Measurements from ENCODE around the gene INHA. TPM values are rescaled to one million over a fixed set of nuclear protein-coding genes. Genes with fewer than 3 reads are reported as not detected.

The INHA gene
- total RNA-seq, 1 experiment from 2014 or later: not detected

DNA sequence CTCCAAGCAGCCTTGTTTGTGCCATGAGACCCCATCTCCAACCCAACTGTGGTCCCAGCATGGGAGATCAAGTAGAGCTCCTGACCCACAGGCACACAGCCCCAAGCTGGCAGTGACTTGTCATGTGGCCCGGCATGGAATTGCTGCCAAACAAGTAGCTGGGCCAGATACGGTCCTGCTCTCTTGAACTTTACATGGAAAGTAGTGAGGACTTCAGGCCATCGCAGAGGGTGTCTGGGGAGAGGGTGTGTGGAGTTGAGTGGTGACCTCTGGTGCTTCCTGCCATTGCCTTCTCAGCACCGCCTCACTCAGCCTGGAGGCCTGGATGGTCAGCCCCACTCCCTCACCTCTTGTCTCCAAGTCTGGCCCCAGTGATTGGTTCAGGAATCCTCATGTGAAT, 44.4 kb downstream of the INHA start:
- no peak overlapping the region for H3K4me3 ChIP-seq (replicated peaks in 1 of 2; ENCODE audit: low read depth in 1 of 2, low read length in 2 of 2)
- no peak for ATAC-seq
- H3K9me2 ChIP-seq (ENCODE audit: insufficient read depth): no peaks in the 10 kb centered on the region
- H3K4me1 ChIP-seq (ENCODE audit: control insufficient read depth in 1 of 2, insufficient read depth in 2 of 2, low read length in 2 of 2): no peaks in the 10 kb centered on the region; a peak in 1 of 4 replicates
- no peaks in the 10 kb centered on the region for H3K27me3 ChIP-seq (ENCODE audit: insufficient read depth, low read length)
- H2AFZ ChIP-seq (ENCODE audit: low read depth, low read length, poor library complexity, severe bottlenecking): no peak overlapping the region
- H3K4me2 ChIP-seq (ENCODE audit: low read length): no peak overlapping the region
- no peaks in the 10 kb centered on the region for H3K36me3 ChIP-seq (ENCODE audit: control insufficient read depth in 1 of 2, insufficient read depth in 2 of 2, low read length in 2 of 2)
- no peak for DNase-seq (ENCODE audit: low read depth, low spot score)
- H3K79me2 ChIP-seq (ENCODE audit: insufficient read depth, low read length): no peaks in the 10 kb centered on the region
- no peaks in the 10 kb centered on the region for H4K20me1 ChIP-seq (ENCODE audit: insufficient read depth)
- TF ChIP-seq EZH2 (IDR thresholded peaks at IDR 0.05) (no peak), RAD21 (IDR thresholded peaks at IDR 0.05; ENCODE audit: low read depth) (no peak), REST (IDR thresholded peaks at IDR 0.05; ENCODE audit: low read depth) (no peak)
- intact Hi-C loops (cut with micrococcal nuclease): no loop called here
- ChIA-PET RAD21 (ENCODE audit: low non-redundant PET in 1 of 2, low total read pairs in 2 of 2, uncharacterized antibody in 2 of 2, unreplicated experiment in 2 of 2) (no interaction called here), POLR2A (no interaction called here), CTCF (no interaction called here)
- BruUV-seq (replicated peaks): no TSS peak
- H3K9ac ChIP-seq (ENCODE audit: low read length): no peak overlapping the region
- H3K27ac ChIP-seq (ENCODE audit: low read depth, low read length): no peak overlapping the region
- no peaks in the 10 kb centered on the region for H3K9me3 ChIP-seq (ENCODE audit: control insufficient read depth in 1 of 2, insufficient read depth in 1 of 2, low read depth in 1 of 2, low read length in 2 of 2)

DNA sequence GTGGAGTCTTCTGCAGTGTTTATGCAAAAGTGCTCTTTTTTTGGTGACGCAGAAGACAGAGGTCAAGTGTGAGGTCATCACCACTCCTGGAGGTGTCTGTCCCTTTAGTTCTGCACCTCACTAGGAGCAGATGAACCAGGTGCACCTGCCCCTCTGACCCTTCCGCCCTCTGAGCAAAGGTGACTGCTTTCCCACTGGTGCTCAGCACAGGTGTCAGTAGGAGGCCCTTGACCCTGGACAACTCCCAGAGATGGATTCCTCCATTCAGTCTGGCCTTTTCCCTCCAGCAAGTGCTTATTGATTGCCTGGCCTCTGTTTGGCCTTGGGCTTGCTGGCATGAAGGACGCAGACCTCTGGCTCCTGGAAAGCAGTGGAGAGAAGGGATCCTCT, 46.6 kb downstream of the INHA start:
- Histone ChIP-seq H3K4me1 (ENCODE audit: control insufficient read depth in 1 of 2, insufficient read depth in 2 of 2, low read length in 2 of 2) (no peaks in the 10 kb centered on the region; a peak in 1 of 4 replicates), H3K27ac (ENCODE audit: low read depth, low read length) (no peak overlapping the region), H3K79me2 (ENCODE audit: insufficient read depth, low read length) (no peaks in the 10 kb centered on the region), H3K4me2 (ENCODE audit: low read length) (no peak overlapping the region), H4K20me1 (ENCODE audit: insufficient read depth) (no peaks in the 10 kb centered on the region), H3K4me3 (replicated peaks in 1 of 2; ENCODE audit: low read depth in 1 of 2, low read length in 2 of 2) (no peak overlapping the region), H3K36me3 (ENCODE audit: control insufficient read depth in 1 of 2, insufficient read depth in 2 of 2, low read length in 2 of 2) (no peaks in the 10 kb centered on the region), H3K9me2 (ENCODE audit: insufficient read depth) (no peaks in the 10 kb centered on the region), H2AFZ (ENCODE audit: low read depth, low read length, poor library complexity, severe bottlenecking) (no peak overlapping the region), H3K27me3 (ENCODE audit: insufficient read depth, low read length) (no peaks in the 10 kb centered on the region), H3K9me3 (ENCODE audit: control insufficient read depth in 1 of 2, insufficient read depth in 1 of 2, low read depth in 1 of 2, low read length in 2 of 2) (no peaks in the 10 kb centered on the region), H3K9ac (ENCODE audit: low read length) (no peak overlapping the region)
- ChIA-PET POLR2A (no interaction called here), CTCF (interaction anchor here (0.6 kb wide), 1 partner anchor 275 kb away, joined by 3 read pairs; no protein-coding TSS in a partner anchor), RAD21 (ENCODE audit: low non-redundant PET in 1 of 2, low total read pairs in 2 of 2, uncharacterized antibody in 2 of 2, unreplicated experiment in 2 of 2) (no interaction called here)
- no TSS peak for BruUV-seq (replicated peaks)
- DNase-seq (ENCODE audit: low read depth, low spot score): no peak
- no peak for TF ChIP-seq SP1 (IDR thresholded peaks at IDR 0.05; ENCODE audit: low read depth)
- no peak for TF ChIP-seq MAX (IDR thresholded peaks at IDR 0.05)
- TF ChIP-seq POLR2A (IDR thresholded peaks at IDR 0.05; ENCODE audit: borderline replicate concordance, extremely low read depth, insufficient read depth, insufficient read length): no peak
- TF ChIP-seq CEBPB (IDR thresholded peaks at IDR 0.05; ENCODE audit: low read depth): no peak
- TF ChIP-seq ZFX (IDR thresholded peaks at IDR 0.05): no peak
- TF ChIP-seq, protein P1, sequence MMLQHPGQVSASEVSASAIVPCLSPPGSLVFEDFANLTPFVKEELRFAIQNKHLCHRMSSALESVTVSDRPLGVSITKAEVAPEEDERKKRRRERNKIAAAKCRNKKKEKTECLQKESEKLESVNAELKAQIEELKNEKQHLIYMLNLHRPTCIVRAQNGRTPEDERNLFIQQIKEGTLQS (IDR thresholded peaks at IDR 0.05): no peak
- TF ChIP-seq SRF (IDR thresholded peaks at IDR 0.05; ENCODE audit: low read depth): no peak
- TF ChIP-seq REST (IDR thresholded peaks at IDR 0.05; ENCODE audit: low read depth): no peak
- TF ChIP-seq JUND (IDR thresholded peaks at IDR 0.05): no peak
- no peak for ATAC-seq
- intact Hi-C loops (cut with micrococcal nuclease): no loop called here

All from HCT116 (cell line).